ENCODE data around the gene ZNF609. TPM values are rescaled to one million over a fixed set of nuclear protein-coding genes. Genes with fewer than 3 reads are reported as not detected.

Gene ZNF609
- total and polyA plus RNA-seq, 2 experiments from 2014 or later: 6.3 to 11.3 TPM

DNA sequence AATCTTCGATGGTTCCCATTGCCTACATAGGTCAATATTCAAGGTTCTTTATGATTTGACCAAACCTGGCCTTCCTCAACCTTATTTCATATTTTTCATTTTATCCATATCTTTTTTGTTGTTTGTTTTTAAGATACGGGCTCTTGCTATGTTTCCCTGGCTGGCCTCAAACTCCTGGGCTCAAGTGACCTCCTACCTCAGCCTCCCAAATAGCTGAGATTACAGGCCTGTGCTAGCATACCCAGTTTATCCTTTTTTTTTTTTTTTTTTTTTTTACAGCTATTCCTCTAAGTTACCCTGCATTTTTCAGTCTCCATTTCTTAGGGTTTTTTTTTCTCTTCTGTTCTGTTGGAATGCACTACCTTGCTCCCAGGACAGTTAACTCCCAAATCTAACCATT lies 14.5 kb downstream of the ZNF609 start:
- WGBS, 2 experiments (ENCODE audit: low coverage in 1 of 2, low lambda C conversion rate in 2 of 2, missing lambda C conversion rate in 2 of 2): 92 to 95% methylated on average over 2 of the region's 2 CpGs
- DNase-seq: no peak
- peaks cover 100% of the 10 kb centered on the region for H3K79me2 ChIP-seq (ENCODE audit: insufficient read depth)
- H3K4me1 ChIP-seq (ENCODE audit: insufficient read depth): no peaks in the 10 kb centered on the region
- no peaks in the 10 kb centered on the region for H3F3A ChIP-seq (ENCODE audit: insufficient read depth)
- TF ChIP-seq EZH2phosphoT487 (IDR thresholded peaks at IDR 0.05; ENCODE audit: insufficient read depth, low read depth): no peak
- TF ChIP-seq EZH2 (IDR thresholded peaks at IDR 0.05; ENCODE audit: insufficient read depth, poor library complexity, severe bottlenecking): no peak
- no peaks in the 10 kb centered on the region for H3K9me3 ChIP-seq (ENCODE audit: low read depth)
- H3K4me2 ChIP-seq (ENCODE audit: unreplicated experiment): no peak overlapping the region
- H3K36me3 ChIP-seq (ENCODE audit: low read depth): no peaks in the 10 kb centered on the region
- H3K9me2 ChIP-seq (ENCODE audit: insufficient read depth): no peaks in the 10 kb centered on the region
- H3K27ac ChIP-seq: no peak overlapping the region
- H3K27me3 ChIP-seq (replicated peaks; ENCODE audit: insufficient read depth): no peaks in the 10 kb centered on the region
- no peak overlapping the region for H3K9ac ChIP-seq
- H3K4me3 ChIP-seq: no peak overlapping the region
- no peaks in the 10 kb centered on the region for H4K20me1 ChIP-seq (ENCODE audit: insufficient read depth)
- in situ Hi-C loops (cut with MboI): no loop called here
- H2AFZ ChIP-seq: no peak overlapping the region

DNA sequence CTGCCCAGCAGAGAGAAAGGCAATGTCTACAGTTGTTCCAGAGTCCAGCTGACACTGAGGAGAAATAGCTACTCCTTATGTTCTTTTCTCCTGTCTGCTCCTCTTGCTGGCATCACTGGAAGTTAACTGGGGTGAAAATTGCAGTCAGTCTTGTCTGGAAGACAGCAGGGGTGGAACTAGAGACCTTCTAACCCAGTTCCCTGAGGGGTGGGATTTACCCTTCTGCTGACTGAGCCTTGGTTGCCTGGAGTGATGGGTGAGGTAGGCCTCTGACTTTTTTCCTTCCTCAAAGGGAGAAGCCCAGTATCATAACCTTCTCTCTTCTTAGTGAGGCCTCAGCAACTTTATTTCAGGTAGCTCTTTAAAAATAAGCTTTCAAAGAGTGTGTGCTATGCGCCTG lies 16.2 kb downstream of the ZNF609 start:
- Histone ChIP-seq H3K79me2 (ENCODE audit: insufficient read depth) (peaks cover 100% of the 10 kb centered on the region), H3K27ac (no peak overlapping the region), H4K20me1 (ENCODE audit: insufficient read depth) (no peaks in the 10 kb centered on the region), H3K9me2 (ENCODE audit: insufficient read depth) (no peaks in the 10 kb centered on the region), H2AFZ (no peak overlapping the region), H3K4me2 (ENCODE audit: unreplicated experiment) (no peak overlapping the region), H3F3A (ENCODE audit: insufficient read depth) (no peaks in the 10 kb centered on the region; the same call in 1 of the 2 replicates), H3K4me1 (ENCODE audit: insufficient read depth) (no peaks in the 10 kb centered on the region), H3K4me3 (no peak overlapping the region), H3K36me3 (ENCODE audit: low read depth) (no peaks in the 10 kb centered on the region), H3K9ac (no peak overlapping the region), H3K9me3 (ENCODE audit: low read depth) (no peaks in the 10 kb centered on the region), H3K27me3 (replicated peaks; ENCODE audit: insufficient read depth) (no peaks in the 10 kb centered on the region)
- no peak for DNase-seq
- TF ChIP-seq EZH2phosphoT487 (IDR thresholded peaks at IDR 0.05; ENCODE audit: insufficient read depth, low read depth) (no peak), EZH2 (IDR thresholded peaks at IDR 0.05; ENCODE audit: insufficient read depth, poor library complexity, severe bottlenecking) (no peak)
- in situ Hi-C loops (cut with MboI): no loop called here
- 100% methylated on average over 1 of the region's 1 CpG for WGBS, 2 experiments (ENCODE audit: low coverage in 1 of 2, low lambda C conversion rate in 2 of 2, missing lambda C conversion rate in 2 of 2)

DNA sequence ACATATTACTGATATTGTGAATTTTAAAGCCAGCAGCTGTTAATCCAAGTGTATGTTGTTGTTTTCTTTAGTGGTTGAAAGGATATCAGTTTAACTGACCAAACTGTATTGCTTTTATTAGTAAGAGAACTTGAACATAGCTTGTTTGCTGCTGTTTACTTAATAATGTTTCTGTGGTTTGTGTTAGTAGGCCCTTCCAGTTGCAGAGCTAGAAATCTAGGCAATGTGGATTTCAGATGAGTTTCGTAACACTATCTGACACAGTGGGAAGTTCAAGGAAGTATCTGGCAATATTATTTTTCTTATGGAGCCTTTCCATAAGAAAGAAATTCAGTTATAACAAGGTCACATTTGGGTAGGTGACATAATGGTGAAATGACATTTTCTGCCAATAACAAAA lies 18.5 kb downstream of the ZNF609 start:
- peak; percentile 19 for DNase-seq
- Histone ChIP-seq H2AFZ (no peak overlapping the region), H3K4me1 (ENCODE audit: insufficient read depth) (no peaks in the 10 kb centered on the region), H3K9me2 (ENCODE audit: insufficient read depth) (no peaks in the 10 kb centered on the region), H3K4me2 (ENCODE audit: unreplicated experiment) (no peak overlapping the region), H3K27me3 (replicated peaks; ENCODE audit: insufficient read depth) (no peaks in the 10 kb centered on the region), H3K79me2 (ENCODE audit: insufficient read depth) (peaks cover 100% of the 10 kb centered on the region), H3K36me3 (ENCODE audit: low read depth) (no peaks in the 10 kb centered on the region), H3K9me3 (ENCODE audit: low read depth) (no peaks in the 10 kb centered on the region), H4K20me1 (ENCODE audit: insufficient read depth) (no peaks in the 10 kb centered on the region; the same call in 1 of the 2 replicates), H3K9ac (no peak overlapping the region), H3F3A (ENCODE audit: insufficient read depth) (no peaks in the 10 kb centered on the region; the same call in 1 of the 2 replicates), H3K27ac (no peak overlapping the region), H3K4me3 (no peak overlapping the region)
- in situ Hi-C loops (cut with MboI): no loop called here
- WGBS, 2 experiments (ENCODE audit: low coverage in 1 of 2, low lambda C conversion rate in 2 of 2, missing lambda C conversion rate in 2 of 2): 0% methylated on average over 1 of the region's 1 CpG
- TF ChIP-seq EZH2 (IDR thresholded peaks at IDR 0.05; ENCODE audit: insufficient read depth, poor library complexity, severe bottlenecking) (no peak), EZH2phosphoT487 (IDR thresholded peaks at IDR 0.05; ENCODE audit: insufficient read depth, low read depth) (no peak)

DNA sequence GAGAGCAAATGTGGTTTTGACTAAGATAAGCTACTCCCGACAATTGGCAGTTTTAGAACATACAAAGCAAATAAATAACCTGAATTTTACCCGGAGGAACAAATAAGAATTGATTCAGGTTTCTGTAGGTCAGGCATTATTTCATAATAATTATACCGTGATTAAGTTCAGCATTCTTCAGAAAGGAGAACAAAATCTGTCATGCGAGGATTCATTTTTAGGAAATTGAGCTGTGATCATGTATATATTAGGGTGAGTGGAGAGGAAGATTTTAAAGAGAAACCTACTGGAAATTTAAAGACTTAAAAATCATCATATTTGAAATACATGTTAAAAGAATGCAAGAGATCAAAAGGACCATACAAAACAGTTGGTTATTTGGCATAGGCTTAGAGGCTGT lies 20.5 kb downstream of the ZNF609 start:
- no peak overlapping the region for H3K4me2 ChIP-seq (ENCODE audit: unreplicated experiment)
- no peaks in the 10 kb centered on the region; the same call in 1 of the 2 replicates for H3F3A ChIP-seq (ENCODE audit: insufficient read depth)
- DNase-seq: no peak
- no peaks in the 10 kb centered on the region for H3K9me3 ChIP-seq (ENCODE audit: low read depth)
- no peak overlapping the region for H2AFZ ChIP-seq
- in situ Hi-C loops (cut with MboI): no loop called here
- no peaks in the 10 kb centered on the region for H3K4me1 ChIP-seq (ENCODE audit: insufficient read depth)
- H3K79me2 ChIP-seq (ENCODE audit: insufficient read depth): peaks cover 100% of the 10 kb centered on the region
- H3K27ac ChIP-seq: no peak overlapping the region
- 72 to 78% methylated on average over 4 of the region's 4 CpGs for WGBS, 2 experiments (ENCODE audit: low coverage in 1 of 2, low lambda C conversion rate in 2 of 2, missing lambda C conversion rate in 2 of 2)
- H4K20me1 ChIP-seq (ENCODE audit: insufficient read depth): no peaks in the 10 kb centered on the region; the same call in 1 of the 2 replicates
- no peak for TF ChIP-seq EZH2phosphoT487 (IDR thresholded peaks at IDR 0.05; ENCODE audit: insufficient read depth, low read depth)
- no peak for TF ChIP-seq EZH2 (IDR thresholded peaks at IDR 0.05; ENCODE audit: insufficient read depth, poor library complexity, severe bottlenecking)
- H3K27me3 ChIP-seq (replicated peaks; ENCODE audit: insufficient read depth): no peaks in the 10 kb centered on the region
- no peaks in the 10 kb centered on the region for H3K36me3 ChIP-seq (ENCODE audit: low read depth)
- no peak overlapping the region for H3K9ac ChIP-seq
- H3K4me3 ChIP-seq: no peak overlapping the region
- no peaks in the 10 kb centered on the region for H3K9me2 ChIP-seq (ENCODE audit: insufficient read depth)

DNA sequence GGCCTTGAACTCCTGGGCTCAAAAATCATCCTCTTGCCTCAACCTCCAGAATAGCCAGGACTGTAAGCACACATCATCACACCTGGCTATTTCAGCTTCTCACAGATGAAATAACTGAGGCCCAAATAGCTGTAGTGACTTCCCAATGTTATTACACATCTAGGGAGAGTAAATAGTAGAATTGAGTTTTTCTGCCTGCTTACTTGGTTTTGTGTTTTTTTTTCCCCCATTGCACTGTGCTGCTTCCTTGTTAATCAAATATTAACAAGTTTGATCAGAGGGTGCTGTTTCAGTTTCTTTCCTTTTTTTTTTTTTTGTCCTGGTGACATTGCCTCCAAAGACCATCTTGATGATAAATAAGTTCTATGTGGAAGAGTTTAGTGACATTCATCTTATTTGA lies 23.4 kb downstream of the ZNF609 start:
- no peak for DNase-seq
- Histone ChIP-seq H3K27me3 (replicated peaks; ENCODE audit: insufficient read depth) (no peaks in the 10 kb centered on the region), H3K27ac (no peak overlapping the region), H3K9me2 (ENCODE audit: insufficient read depth) (no peaks in the 10 kb centered on the region), H3K79me2 (ENCODE audit: insufficient read depth) (peaks cover 99% of the 10 kb centered on the region), H3K4me2 (ENCODE audit: unreplicated experiment) (no peak overlapping the region), H3K9ac (no peak overlapping the region), H3F3A (ENCODE audit: insufficient read depth) (no peaks in the 10 kb centered on the region; the same call in 1 of the 2 replicates), H3K9me3 (ENCODE audit: low read depth) (no peaks in the 10 kb centered on the region), H3K4me1 (ENCODE audit: insufficient read depth) (no peaks in the 10 kb centered on the region), H3K36me3 (ENCODE audit: low read depth) (no peaks in the 10 kb centered on the region), H2AFZ (no peak overlapping the region), H3K4me3 (no peak overlapping the region), H4K20me1 (ENCODE audit: insufficient read depth) (no peaks in the 10 kb centered on the region; the same call in 1 of the 2 replicates)
- no peak for TF ChIP-seq EZH2phosphoT487 (IDR thresholded peaks at IDR 0.05; ENCODE audit: insufficient read depth, low read depth)
- no peak for TF ChIP-seq EZH2 (IDR thresholded peaks at IDR 0.05; ENCODE audit: insufficient read depth, poor library complexity, severe bottlenecking)
- in situ Hi-C loops (cut with MboI): no loop called here
